ENCODE data around the gene KAZALD1. TPM values are rescaled to one million over a fixed set of nuclear protein-coding genes. Genes with fewer than 3 reads are reported as not detected.

The KAZALD1 gene
- total RNA-seq, 1 donor from 2014 or later: 2.9 TPM

DNA sequence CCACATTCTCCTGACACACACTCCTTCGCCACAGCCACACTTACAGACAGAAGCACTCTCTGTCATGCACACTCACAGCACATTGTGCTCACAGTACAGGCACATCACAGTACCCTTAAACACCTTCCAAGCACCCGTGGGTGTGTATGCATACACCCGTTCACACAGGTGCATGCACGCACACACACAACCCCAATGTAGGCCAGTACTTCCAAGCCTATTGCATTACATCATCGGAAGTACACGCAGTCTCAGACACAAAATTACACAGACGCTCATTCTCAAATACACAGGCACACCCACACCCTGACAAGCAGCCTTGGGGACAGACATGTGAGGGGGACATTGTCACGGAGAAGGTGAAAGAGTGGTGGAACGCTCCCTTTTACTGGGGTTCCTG lies 11.1 kb downstream of the KAZALD1 start:
- DNase-seq (ENCODE audit: low read depth, low spot score): no peak
- TF ChIP-seq, protein P1, sequence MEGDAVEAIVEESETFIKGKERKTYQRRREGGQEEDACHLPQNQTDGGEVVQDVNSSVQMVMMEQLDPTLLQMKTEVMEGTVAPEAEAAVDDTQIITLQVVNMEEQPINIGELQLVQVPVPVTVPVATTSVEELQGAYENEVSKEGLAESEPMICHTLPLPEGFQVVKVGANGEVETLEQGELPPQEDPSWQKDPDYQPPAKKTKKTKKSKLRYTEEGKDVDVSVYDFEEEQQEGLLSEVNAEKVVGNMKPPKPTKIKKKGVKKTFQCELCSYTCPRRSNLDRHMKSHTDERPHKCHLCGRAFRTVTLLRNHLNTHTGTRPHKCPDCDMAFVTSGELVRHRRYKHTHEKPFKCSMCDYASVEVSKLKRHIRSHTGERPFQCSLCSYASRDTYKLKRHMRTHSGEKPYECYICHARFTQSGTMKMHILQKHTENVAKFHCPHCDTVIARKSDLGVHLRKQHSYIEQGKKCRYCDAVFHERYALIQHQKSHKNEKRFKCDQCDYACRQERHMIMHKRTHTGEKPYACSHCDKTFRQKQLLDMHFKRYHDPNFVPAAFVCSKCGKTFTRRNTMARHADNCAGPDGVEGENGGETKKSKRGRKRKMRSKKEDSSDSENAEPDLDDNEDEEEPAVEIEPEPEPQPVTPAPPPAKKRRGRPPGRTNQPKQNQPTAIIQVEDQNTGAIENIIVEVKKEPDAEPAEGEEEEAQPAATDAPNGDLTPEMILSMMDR (conservative IDR thresholded peaks at IDR 0.05): no peak
- no peaks in the 10 kb centered on the region for H3K9me3 Mint-ChIP-seq
- no peak overlapping the region for H3K4me3 Mint-ChIP-seq
- H3K27me3 Mint-ChIP-seq (ENCODE audit: low read depth): peaks cover 77% of the 10 kb centered on the region
- peaks cover under 1% of the 10 kb centered on the region for H3K4me1 Mint-ChIP-seq
- H3K36me3 Mint-ChIP-seq (ENCODE audit: low read depth): no peaks in the 10 kb centered on the region
- no peak overlapping the region for H3K27ac Mint-ChIP-seq (ENCODE audit: unreplicated experiment)

DNA sequence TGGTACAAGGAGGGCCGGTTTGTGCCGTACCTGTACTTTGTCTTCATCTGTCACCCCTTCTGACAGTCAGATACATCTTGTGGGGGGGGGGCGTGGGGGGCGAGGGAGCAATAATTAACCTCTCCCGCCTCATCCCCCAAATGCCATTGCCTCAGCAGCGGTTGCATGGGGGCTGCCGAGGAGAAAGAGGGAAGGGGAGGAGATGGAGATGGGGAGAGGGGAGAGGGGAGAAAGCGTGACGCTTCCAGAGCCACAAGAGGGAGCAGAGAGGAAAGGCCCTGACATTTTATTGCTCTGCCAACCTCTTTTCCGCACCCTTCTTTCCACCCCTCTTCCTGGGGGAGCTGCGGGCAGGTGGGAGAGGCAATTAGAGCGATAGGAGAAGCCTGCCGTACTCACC lies 11.8 kb downstream of the KAZALD1 start:
- peaks cover 78% of the 10 kb centered on the region for H3K27me3 Mint-ChIP-seq (ENCODE audit: low read depth)
- no peak overlapping the region for H3K27ac Mint-ChIP-seq (ENCODE audit: unreplicated experiment)
- TF ChIP-seq, protein P1 (conservative IDR thresholded peaks at IDR 0.05): no peak
- no peak overlapping the region for H3K4me3 Mint-ChIP-seq
- no peaks in the 10 kb centered on the region for H3K9me3 Mint-ChIP-seq
- H3K4me1 Mint-ChIP-seq: no peaks in the 10 kb centered on the region
- no peak for DNase-seq (ENCODE audit: low read depth, low spot score)
- no peaks in the 10 kb centered on the region for H3K36me3 Mint-ChIP-seq (ENCODE audit: low read depth)

DNA sequence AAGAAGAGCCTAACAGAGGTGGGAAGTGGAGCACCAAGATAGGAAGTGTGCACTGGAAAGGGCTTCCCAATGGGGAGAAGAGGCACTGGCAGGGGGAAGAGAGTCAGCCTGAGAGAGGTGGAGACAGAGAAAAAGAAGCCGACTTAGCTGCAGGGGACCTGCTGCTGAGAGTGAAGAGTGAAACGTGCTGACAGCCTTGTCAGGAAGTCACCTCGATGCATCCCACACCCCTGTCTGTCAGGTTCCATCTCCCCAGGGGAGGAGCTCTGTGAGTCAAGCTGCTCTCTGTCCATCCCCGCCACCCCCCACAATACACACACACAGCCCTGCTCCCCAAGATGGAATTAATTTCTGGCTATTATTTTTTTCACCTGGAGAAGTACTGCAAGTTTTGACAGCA lies 14.0 kb downstream of the KAZALD1 start:
- H3K4me1 Mint-ChIP-seq: no peaks in the 10 kb centered on the region
- no peaks in the 10 kb centered on the region for H3K36me3 Mint-ChIP-seq (ENCODE audit: low read depth)
- peaks cover 87% of the 10 kb centered on the region for H3K27me3 Mint-ChIP-seq (ENCODE audit: low read depth)
- no peak for DNase-seq (ENCODE audit: low read depth, low spot score)
- H3K4me3 Mint-ChIP-seq: no peak overlapping the region
- no peaks in the 10 kb centered on the region for H3K9me3 Mint-ChIP-seq
- TF ChIP-seq, protein P1 (conservative IDR thresholded peaks at IDR 0.05): no peak
- H3K27ac Mint-ChIP-seq (ENCODE audit: unreplicated experiment): no peak overlapping the region

DNA sequence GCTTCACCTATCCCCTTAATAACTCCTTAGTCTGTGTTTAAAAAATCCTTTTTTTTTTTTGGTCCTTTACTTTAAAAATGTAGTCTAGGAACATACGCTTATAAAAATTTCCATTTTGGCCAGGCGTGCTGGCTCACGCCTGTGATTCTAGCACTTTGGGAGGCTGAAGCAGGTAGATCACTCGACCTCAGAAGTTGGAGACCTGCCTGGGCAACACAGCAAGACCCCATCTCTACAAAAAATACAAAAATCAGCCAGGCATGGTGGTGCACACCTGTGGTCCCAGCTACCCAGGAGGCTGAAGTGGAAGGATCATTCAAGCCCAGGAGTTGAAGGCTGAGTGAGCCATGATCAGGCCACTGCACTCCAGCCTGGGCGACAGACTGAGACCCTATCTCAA lies 14.8 kb downstream of the KAZALD1 start:
- TF ChIP-seq, protein P1 (conservative IDR thresholded peaks at IDR 0.05): no peak
- no peak overlapping the region for H3K27ac Mint-ChIP-seq (ENCODE audit: unreplicated experiment)
- no peaks in the 10 kb centered on the region for H3K9me3 Mint-ChIP-seq
- H3K27me3 Mint-ChIP-seq (ENCODE audit: low read depth): peaks cover 90% of the 10 kb centered on the region
- no peaks in the 10 kb centered on the region for H3K36me3 Mint-ChIP-seq (ENCODE audit: low read depth)
- DNase-seq (ENCODE audit: low read depth, low spot score): no peak
- no peak overlapping the region for H3K4me3 Mint-ChIP-seq
- no peaks in the 10 kb centered on the region for H3K4me1 Mint-ChIP-seq

GRCh38 chr10:101079874-101080273 lies 18.1 kb downstream of the KAZALD1 start:
- H3K27ac Mint-ChIP-seq (ENCODE audit: unreplicated experiment): no peak overlapping the region
- no peak overlapping the region for H3K4me3 Mint-ChIP-seq

More at GRCh38 chr10:101079874-101080273, 18.1 kb downstream of the KAZALD1 start:
- Mint-ChIP-seq H3K4me1 (no peaks in the 10 kb centered on the region), H3K9me3 (no peaks in the 10 kb centered on the region), H3K27me3 (ENCODE audit: low read depth) (peaks cover 89% of the 10 kb centered on the region), H3K36me3 (ENCODE audit: low read depth) (no peaks in the 10 kb centered on the region)
- TF ChIP-seq, protein P1 (conservative IDR thresholded peaks at IDR 0.05): no peak
- DNase-seq (ENCODE audit: low read depth, low spot score): no peak

All from neural crest cell (in vitro differentiated cells).